HG02623 (cell line): Measurements from ENCODE around the gene XXYLT1.
"Not testable (repeated sequence)": the region's sequence is repeated elsewhere in the genome, so short reads cannot be mapped to it uniquely, and the experiment has no call there.

ENCODE experiments used
- ATAC-seq: cut with Tn5 transposase; IDR thresholded peaks from one replicate; pipeline ENCODE4 v1.9.1; 2021; ENCODE audit warnings: moderate library complexity; ENCODE audit not compliant: unreplicated experiment

XXYLT1 gene

DNA sequence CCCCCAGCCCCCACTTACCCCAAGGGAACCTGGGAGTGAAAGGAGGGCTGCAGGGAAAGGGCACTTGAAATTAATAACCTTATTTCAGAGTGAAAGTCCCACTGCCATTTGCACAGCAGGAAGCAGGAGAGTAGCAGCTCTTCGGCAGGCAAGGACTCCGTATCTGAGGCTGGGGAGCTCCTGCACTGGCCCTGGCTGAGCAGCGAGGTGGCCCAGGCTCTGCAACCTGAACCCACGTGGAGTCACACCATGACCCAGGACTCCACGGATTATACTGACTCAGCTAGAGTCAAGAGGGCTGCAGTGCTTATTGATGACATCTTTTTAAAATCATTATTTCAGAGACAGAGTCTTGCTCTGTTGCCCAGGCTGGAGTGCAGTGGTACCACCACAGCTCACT lies 214.5 kb downstream of the XXYLT1 start:
- ATAC-seq = no peak

DNA sequence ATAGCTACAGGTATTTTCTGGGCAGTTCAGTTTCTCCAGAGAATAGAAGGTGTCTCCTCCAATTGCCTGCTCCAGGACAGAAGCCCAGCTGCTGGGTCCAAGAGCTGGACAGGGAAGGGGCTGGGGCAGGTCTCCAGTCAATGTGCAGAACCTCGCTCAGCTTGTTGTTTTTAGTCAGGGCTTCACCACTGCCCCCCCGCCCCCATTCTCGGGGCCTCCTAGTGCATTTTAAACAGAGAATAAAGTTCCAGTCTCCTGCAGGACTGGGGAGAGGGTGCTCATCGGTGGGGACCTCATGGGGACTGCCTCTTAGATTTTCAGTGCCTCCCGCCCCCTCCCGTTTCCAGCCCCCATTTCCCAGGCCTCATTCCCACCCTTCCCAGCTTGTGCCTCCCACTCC lies 216.6 kb downstream of the XXYLT1 start:
- no peak for ATAC-seq

DNA sequence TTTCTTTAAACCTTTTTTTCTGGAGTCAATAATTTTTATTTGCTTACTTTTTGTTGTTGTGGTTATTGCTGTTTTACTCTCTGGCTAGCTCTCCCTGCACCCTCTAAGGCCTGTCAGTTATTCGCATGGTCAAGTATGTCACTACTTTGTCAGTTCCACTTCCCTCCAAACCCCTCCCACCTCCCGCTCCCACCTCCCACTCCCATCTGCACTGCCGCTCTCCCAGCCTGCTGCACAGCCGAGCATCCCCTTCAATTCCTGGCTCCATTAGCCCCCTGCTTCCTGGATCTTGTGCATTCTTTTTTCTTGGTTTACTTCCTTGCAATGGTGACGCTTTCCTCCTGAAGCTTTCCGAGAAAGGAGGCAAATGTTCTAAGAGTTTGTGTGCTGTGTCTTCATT lies 218.0 kb downstream of the XXYLT1 start:
- no peak for ATAC-seq

DNA sequence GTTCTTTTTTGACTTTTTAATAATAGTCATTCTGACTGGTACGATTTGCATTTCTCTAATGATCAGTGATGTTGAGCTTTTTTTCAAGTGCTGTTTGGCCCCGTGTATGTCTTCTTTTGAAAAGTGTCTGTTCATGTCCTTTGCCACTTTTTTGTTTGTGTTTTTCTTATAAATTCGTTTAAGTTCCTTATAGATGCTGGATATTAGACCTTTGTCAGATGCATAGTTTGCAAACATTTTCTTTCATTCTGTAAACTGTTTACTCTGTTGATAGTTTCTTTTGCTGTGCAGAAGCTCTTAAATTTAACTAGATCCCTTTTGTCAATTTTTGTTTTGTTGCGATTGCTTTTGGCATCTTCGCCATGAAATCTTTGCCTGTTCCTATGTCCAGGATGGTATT lies 220.7 kb downstream of the XXYLT1 start:
- not testable (repeated sequence) for ATAC-seq

DNA sequence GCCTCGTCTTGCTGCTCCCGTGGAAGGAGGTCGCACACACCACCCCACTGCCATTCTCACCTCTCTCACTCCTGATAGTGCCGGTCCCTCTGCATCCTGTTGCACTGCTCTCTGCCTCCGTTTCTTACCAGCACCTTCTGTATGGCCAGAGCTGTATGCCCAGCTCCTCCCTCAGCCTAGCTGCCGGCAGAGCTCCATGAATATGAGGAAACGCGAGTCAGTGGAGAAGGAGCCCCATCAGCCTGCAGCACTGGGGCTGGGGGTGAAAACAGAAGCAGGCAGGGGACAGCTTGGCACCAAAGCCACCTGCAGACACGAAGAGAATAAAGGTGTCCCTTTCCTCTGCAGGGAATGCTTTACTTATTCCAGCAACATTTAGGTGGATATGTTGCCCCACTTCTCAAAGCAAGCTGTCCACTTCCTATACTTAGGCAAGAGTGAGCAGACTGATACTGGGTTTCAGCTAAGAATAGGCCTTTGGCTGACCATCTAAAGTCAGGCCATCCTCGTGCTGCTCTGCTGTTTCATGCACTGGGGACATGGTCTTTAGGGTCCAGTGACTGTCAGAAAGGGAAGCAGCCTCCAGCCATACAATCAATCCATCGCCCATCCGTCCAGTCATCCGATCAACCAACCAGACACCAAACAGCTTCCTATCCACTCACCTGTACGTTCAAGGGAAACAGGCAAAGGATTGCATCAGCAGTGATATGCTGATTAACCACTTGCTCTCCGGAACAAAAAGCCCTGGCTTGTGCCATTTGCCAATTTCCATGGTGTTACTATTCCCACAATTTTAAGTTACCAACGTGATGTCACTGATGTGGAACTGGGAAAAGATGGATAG lies 222.7 kb downstream of the XXYLT1 start:
- no peak for ATAC-seq

DNA sequence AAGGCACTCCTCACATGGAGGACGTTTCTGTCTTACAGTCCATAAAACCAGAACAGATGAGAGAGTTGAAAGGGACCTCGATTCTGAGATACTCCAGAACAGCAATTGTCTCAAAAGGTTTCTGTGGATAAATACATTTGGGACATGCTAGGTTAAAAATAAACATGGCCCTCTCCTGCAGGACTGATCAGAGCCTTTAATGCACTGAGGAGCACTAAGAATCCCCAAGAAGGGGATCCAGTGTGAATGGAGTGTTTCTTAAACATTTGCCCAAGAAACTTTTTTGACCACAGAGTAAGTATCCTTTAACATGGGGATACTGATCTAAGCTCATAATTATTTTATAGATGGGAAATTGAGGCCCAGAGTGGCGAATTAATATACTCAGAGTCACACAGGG lies 223.4 kb downstream of the XXYLT1 start:
- no peak for ATAC-seq

DNA sequence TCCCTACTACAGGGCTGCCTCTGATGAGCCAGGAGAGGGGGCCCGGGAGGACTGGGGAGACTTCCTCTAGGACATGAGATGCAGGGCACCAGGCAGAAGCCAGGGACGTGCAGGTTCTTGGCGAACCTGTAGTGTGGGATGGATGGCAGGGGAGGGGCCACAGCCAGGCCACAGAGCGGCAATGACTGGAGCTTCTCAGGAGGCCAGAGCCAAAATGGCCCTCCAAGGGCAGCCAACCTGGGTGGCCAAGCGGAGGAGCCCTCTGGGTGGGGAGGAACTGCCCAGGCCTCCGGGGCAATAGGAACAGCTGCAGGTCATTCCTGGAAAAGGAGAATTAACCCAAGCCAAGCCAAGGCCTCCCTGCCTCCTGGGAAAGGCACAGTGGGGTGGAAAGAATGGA lies 224.5 kb downstream of the XXYLT1 start:
- ATAC-seq = no peak

DNA sequence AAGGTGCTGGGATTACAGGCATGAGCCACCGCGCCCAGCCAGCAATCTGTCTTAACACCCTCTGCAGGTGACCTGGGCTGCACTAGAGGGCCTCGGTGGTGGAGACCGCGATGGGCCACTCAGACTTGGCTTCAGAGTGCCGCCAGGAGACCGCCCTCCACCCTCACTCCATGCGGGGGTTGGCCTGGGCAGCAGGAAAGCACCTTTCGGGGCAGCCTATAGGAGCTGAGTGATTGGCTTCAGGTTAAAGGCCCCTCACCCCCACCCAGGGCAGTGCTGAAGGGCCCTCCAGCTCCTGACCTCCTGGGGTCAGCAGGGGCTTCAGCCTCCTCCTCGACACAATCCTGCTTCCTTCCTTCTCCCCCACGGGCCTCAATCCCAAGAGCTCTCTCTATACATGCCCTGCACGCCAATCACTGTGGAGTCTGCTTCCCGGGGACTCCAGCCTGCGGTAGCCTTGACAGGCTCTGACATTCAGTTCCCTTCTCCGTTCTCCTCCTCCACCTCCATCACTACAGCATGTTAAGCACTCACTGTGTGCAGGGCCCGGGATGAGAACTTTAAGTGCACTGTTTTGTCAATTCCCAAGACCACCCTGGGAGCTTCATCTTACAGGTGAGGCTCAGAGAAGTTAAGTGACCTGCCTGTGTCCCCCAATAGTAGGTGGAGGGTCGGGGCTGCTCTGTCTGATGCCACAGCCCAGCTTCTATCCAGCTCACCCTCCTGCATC lies 225.3 kb downstream of the XXYLT1 start:
- no peak for ATAC-seq

DNA sequence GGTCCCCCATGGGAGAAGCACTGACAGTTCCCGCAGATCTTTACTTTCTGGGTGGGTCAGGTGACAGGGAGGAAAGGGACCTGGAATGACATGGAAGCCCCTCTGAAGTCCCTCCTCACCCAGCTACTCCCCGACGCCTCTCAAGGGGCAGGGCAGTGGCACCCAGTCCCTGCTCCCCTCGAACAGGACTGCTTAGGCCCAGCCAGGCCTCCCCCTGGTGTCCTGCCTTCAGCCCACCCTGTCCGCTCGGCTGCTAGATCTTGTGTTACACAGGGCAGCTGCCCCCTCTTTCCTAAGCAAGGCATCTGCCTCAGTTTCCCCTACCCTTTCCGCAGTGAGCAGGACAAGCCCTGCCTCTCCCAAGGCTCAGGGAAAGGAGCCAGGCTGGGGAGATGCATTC lies 226.5 kb downstream of the XXYLT1 start:
- ATAC-seq = no peak

DNA sequence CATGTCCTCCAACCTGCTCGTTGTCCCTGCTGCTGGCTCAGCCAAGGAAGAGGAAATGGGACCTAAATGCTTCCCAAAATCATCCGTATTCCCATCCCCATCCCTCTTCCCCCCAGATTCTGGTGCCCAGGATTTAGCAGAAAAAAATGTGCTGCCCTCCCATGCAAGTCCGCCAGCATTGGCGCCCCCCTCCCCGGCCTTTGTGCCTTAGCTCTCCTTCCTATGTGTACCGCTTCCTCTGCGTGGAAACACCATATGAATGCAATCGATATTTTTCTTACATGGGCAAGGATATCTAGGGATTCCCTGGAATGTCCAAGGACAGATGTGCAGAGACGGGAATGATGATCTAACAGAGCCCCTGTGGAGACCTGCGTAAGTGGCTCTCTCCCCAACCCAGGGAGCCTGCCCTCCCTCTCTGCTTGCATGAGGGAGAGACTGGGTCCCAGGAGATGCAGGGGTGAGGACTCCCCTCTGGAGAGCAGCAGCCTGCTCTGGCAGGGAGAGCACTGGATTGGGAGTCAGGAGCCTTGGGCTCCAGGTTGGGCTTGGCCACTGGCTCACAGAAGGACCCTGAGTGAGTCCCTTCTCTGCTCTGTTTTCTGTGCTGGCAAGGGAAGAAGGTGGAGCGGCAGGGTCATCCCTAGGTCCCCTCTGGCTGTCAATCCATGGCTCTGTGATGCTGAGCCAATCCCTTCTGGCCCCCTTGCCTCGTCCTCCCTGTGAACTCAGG lies 227.2 kb downstream of the XXYLT1 start:
- ATAC-seq = no peak

DNA sequence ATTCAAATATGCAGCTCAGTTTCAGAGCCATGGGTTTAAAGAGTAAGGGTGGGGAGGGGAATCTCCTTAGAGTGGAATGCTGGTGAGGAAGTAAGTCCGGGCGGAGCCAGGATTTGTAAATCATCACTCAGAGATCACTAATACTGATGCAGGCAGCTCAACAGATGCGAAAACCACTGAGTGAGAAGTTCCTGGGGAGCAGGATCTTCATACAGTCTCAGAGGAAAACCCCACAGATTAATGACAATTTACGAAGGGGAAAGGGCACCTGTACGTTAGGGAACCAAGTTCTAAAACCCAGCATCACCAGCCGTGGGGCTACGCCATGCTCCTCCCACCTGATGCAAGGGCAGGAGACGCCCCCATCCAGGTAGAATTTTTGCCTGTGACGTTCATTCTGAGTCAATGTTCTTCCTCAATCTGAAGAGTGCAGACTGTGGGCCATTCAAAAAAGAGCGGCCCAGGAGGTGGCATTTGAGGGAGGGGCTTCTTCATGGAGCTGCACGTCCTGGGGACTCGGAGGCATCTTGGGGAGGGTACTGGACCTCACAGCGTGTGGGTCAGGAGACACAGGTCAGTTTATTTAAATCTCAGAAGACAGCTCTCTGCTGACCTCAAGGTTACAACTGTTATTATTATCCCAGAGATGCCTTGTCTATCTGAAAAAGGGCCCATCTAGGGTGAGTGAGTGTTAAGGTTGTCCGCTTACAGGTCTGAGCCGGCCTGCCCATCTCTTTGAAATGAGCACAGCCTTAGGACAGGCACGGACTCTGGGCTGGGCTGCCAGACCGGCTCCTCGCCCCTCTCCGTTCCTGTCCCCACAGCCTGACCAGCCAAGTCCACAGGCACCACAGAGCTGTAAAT lies 228.0 kb downstream of the XXYLT1 start:
- no peak for ATAC-seq

DNA sequence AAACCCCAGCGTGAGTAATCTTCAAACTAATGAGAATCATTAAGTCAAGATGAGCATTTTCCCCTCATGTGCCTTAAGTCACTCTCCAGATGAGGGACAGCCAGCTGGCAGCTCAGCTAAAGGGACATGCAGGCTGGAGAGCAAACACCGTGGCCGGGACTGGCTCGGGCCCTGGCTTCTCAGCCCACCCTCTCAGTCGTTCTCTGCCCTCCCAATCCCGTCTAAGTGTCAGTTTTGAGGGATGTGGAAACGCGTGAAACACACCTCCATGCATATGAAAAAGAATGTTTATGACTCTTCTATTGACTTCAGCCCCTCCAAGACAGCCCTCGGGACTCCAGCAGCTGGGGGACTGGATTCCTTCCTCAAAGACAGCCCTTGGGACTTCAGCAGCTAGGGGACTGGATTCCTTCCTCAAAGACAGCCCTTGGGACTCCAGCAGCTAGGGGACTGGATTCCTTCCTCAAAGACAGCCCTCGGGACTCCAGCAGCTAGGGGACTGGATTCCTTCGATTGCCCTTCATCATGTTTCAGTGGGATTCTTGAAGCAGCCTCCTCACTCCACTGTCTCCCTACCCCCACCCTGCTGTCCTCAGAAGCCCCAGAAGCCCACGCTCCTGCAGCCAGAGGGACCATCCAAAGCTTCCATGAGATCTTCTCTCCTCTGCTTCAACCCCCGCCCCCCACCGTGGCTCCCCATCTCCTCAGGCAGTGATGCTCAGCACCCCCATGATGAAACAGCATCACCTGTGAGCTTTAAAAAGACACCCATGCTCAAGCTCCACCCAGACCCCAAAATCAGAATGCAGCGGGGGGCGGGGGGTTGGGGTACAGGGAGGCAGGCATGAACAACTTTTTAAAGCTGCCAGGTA lies 228.9 kb downstream of the XXYLT1 start:
- ATAC-seq = no peak

DNA sequence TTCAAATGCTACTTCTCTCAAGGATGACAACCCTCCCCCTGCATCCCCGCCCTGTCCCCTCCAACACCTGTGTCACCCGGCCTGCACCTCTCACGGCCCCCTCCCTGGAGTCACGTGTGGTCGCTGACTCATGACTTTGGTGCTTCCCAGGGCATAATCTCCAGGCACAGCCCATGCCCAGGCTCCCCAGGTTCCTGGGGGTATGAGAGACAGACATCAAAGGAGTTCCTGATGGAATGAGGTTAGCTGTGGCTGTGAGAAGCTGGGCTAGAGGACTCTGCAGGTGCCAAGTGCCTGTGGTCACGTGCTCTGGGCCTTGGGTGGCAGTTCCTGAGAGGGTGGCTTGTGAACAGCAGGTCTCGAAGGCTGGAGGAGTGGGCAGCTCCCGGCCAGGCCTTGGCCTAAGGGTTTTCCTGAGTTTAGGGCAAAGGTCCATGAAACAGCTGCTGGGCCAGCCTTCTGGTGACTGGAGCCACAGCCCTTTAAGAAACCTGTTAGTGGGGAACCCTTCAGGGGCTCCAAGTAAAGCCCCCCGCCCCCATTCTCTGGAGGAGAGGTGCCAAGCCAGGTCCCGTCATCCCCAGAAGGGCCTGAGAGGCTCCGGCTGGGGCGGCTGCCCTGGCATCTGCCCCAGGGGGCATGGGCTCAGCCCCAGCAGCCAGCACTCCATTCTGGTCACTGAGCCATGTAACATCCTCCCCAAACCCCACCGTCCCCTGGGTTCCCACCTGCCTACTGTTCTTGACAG lies 230.0 kb downstream of the XXYLT1 start:
- no peak for ATAC-seq

DNA sequence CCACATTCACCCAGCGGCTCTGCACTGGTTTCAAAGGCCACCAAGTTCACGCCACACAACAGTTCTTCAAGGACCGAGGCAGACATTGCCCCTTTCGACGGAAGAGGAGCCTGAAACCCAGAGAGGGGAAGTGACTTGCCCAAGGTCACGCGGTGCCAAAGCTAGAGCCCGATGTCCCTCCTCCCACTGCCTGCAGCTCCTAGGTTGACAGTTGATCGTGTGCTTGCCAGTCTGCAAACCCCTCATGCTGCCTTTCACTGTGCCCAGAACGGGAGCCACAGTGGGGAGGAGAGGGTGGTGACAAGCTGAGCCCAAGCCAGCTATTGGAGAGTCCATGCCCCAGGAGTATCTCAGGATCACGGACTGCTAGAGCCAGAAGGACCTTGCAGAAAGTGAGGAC lies 230.9 kb downstream of the XXYLT1 start:
- no peak for ATAC-seq

DNA sequence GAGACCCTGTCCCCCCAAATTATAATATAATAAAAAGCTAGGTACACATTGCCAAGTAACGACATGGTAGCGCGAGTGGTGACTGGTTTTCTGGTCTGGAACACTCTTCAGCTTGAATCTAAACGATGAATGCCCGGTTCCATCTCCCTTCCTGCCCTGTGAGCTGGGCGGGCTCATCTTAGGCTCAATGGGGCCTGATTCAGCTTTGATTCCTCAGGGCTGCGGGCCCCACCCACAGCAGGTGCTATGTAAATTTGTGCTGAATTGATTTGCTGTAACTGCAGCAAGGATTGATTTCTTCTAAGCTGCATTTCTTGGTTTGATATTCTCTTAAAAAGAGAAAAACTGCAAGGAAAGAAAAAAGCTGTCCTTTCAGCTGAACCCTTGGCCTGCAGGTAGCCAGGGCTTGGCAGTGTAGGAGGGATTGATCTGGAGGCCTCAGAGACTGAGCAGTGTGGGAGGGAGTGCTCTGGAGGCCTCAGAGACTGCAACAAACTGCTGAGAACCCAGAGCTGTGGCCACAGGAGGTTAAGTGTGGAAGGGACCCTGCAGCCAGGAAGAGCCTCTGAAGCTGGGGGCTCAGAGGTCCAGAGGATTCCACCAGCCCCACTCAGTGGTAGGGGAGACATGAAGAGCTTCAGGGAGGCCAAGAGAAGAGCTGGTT lies 231.6 kb downstream of the XXYLT1 start:
- ATAC-seq = no peak

DNA sequence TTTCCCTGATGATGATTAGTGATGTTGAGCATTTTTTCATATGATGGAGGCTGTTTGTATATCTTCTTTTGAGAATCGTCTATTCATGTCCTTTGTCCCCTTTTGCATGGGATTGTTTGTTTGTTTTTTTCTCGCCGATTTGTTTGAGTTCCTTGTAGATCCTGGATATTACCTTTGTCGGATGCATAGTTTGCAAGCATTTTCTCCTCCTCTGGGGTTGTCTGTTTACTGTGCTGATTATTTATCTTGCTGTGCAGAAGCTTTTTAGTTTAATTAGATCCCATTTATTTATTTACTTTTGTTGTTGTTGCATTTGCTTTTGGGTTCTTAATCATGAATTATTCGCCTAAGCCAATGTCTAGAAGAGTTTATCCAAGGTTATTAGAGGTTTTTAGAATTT lies 232.8 kb downstream of the XXYLT1 start:
- ATAC-seq = no peak

DNA sequence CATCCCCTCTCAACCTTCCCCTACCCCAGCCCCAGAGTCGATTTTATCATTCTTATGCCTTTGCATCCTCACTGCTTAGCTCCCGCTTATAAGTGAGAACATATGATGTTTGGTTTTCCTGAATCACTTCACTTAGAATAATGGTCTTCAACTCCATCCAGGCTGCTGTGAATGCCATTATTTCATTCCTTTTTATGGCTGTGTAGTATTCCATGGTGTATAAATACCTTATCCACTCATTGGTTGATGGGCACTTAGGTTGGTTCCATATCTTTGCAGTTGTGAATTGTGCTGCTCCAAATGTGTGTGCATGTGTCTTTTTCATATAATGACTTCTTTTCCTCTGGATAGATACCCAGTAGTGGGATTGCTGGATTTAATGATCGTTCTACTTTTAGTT lies 233.4 kb downstream of the XXYLT1 start:
- not testable (repeated sequence) for ATAC-seq

DNA sequence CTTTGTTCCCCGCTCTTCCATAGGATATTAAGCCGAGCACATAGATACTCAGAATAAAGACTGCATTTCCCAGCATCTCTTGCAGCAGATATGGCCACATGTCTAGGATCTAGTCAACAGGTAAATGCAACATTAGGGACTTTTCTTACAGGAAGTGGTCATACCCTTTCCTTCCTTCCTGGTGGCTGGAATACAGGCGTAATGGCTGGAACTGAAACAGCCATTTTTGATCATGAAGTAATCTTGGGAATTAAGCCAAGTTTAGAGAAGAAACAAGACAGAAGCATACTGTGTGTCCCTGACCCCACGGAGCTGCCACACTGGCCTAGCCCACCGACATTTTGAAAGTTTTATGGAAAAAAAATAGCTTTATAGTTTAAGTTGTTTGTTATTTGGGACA lies 234.0 kb downstream of the XXYLT1 start:
- ATAC-seq = no peak

DNA sequence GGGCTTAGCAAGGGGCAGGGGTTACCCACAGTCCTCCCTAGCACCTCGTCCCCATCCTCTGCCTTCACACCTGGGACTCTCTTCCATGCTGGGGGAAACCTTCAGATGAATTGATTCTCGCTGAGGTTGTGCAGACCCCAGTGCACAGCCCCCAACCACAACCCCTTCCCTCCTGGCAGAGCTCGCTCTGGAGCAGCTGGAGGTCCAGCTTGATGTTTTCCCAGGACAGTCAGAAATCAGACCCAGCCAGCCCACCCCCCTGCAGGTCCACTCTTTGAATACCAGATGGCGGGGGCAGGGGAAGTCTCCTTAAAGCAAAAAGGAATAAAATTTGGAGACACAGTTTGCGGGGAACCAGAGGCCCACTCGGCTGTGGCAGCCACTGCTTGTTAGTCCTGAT lies 234.4 kb downstream of the XXYLT1 start:
- no peak for ATAC-seq
